GM19328 (cell line): Measurements from ENCODE around the gene ADAMTS17.

ENCODE experiments used
- ATAC-seq: cut with Tn5 transposase; IDR thresholded peaks from one replicate; pipeline ENCODE4 v1.9.1; 2021; ENCODE audit warnings: mild to moderate bottlenecking, moderate library complexity; ENCODE audit not compliant: unreplicated experiment

Gene ADAMTS17

GRCh38 chr15:100057281-100057680 is 284.5 kb downstream of the ADAMTS17 start:
- ATAC-seq, result no peak

- ATAC-seq, result no peak
These were observed 285.2 kb downstream of the ADAMTS17 start for GRCh38 chr15:100056411-100057072.

GRCh38 chr15:100055821-100056220 is 286.0 kb downstream of the ADAMTS17 start:
- ATAC-seq, result no peak

GRCh38 chr15:100054539-100054938 is 287.2 kb downstream of the ADAMTS17 start:
- ATAC-seq, result no peak

GRCh38 chr15:100053474-100054121 is 288.2 kb downstream of the ADAMTS17 start:
- ATAC-seq, result no peak

GRCh38 chr15:100052716-100053473 is 288.9 kb downstream of the ADAMTS17 start:
- no peak for ATAC-seq

GRCh38 chr15:100050877-100051786 is 290.6 kb downstream of the ADAMTS17 start:
- no peak for ATAC-seq

GRCh38 chr15:100049936-100050876 is 291.6 kb downstream of the ADAMTS17 start:
- no peak for ATAC-seq

- ATAC-seq, result no peak
These were observed 292.3 kb downstream of the ADAMTS17 start for GRCh38 chr15:100049483-100049882.

- no peak for ATAC-seq
These were observed 293.0 kb downstream of the ADAMTS17 start for GRCh38 chr15:100048736-100049135.

GRCh38 chr15:100043692-100044091 is 298.1 kb downstream of the ADAMTS17 start:
- ATAC-seq, result no peak

GRCh38 chr15:100043068-100043641 is 298.6 kb downstream of the ADAMTS17 start:
- no peak for ATAC-seq

- ATAC-seq, result no peak
These were observed 299.2 kb downstream of the ADAMTS17 start for GRCh38 chr15:100042558-100042957.

- no peak for ATAC-seq
These were observed 300.5 kb downstream of the ADAMTS17 start for GRCh38 chr15:100041127-100041828.

GRCh38 chr15:100039994-100040393 is 301.8 kb downstream of the ADAMTS17 start:
- no peak for ATAC-seq

GRCh38 chr15:100038736-100039135 is 303.0 kb downstream of the ADAMTS17 start:
- ATAC-seq, result no peak

GRCh38 chr15:100037901-100038300 is 303.9 kb downstream of the ADAMTS17 start:
- no peak for ATAC-seq

- ATAC-seq, result no peak
These were observed 305.8 kb downstream of the ADAMTS17 start for GRCh38 chr15:100036015-100036414.

- no peak for ATAC-seq
These were observed 307.6 kb downstream of the ADAMTS17 start for GRCh38 chr15:100034191-100034590.
